HPDE6-E6E7 (cell line): ENCODE data around the gene TP53I11.

ENCODE experiments used
- DNase-seq: peaks from one replicate; pipeline ENCODE4 v3.0.0; 2011; ENCODE audit warnings: missing footprints; ENCODE audit errors: extremely low spot score

Gene TP53I11

GRCh38 chr11:44913502-44913901 is 37.2 kb downstream of the TP53I11 start:
- no peak for DNase-seq

DNA sequence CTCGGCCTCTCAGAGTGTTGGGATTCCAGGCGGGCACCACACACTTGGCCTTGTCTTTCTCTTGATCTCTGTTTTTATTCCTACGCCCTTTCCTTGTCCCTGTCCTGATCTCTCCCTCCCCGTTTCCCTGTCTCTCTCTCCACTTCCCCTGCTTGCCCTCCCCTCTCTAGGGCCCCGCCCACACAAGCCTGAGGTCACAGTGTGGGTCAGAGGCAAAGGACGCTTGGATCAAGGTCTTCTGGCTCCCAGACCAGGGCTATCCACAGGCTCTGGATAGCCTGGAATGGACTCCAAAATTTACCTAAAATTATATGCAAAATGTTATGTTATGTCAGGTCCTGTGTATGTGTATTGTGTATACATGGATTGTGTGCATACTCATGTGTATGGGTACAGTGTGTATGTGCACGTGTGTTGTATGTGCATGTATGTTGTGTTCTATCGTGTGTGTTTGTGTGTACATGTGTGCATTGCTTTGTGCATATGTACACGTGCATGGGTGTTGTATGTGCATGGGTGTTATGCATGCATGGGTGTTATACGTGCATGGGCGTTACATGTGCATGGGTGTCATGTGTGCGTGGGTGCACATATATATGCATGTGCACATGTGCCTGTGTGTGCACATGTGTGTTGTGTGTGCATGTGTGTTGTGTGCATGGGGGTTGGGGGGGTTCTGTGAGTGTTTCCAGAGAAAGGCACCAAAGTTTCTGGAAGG is 38.3 kb downstream of the TP53I11 start:
- no peak for DNase-seq

DNA sequence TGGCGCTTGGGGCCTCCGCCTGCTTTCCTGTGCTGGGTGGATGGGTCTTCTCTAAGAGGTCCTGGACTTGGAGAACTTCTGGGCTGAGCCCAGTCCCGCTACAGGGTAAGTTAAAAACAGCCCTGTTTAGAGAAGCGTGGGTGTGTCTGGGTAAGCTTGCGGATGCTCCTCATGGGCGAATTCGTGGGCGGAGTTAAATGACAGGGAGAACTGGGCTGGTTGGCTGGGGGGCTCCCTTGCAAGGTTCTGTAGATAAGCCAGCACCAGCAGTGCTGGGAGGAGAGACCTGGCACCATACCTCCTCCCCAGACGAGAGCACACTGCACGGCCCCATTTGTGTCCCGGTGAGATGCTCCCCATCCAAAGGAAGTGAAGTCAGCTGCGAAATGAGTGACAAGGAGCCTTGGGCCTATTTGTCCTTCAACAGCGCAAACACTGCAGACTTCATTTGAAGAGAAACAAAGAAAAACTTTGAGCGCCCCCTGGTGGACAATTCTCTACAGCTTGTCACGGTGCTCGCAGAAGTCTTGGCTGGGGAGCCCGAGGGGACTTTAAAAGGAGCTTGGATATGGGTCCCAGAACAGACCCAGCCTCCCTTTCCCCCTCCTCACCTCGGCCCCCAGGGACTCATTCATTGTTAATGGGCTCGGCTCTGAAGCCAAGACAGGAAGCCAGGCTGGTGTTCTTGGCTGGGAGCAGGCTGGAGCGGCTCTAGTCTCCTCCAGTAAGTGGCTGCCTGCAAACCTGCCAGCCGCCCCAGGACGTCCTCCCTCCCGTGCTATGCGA is 39.5 kb downstream of the TP53I11 start:
- DNase-seq, result peak; percentile 68

DNA sequence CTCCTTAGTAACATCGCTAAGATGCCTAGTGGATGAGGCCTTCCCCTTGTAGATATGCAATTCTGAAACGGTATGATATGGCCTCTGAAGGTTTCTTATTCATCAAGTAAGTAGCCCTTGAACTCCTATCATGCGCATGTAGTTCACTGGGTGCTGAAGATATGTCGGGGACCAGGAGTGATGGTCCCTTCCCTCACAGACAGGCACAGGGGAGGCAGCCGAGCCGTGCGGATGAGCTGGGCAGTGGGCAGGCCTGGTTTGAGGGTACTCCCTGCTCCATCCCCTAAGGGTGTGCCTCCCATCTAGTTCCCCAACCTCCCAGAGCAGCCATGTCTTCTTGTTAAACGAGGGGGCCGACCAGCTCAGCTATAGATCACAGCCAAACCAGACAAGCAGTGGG is 40.1 kb downstream of the TP53I11 start:
- no peak for DNase-seq

DNA sequence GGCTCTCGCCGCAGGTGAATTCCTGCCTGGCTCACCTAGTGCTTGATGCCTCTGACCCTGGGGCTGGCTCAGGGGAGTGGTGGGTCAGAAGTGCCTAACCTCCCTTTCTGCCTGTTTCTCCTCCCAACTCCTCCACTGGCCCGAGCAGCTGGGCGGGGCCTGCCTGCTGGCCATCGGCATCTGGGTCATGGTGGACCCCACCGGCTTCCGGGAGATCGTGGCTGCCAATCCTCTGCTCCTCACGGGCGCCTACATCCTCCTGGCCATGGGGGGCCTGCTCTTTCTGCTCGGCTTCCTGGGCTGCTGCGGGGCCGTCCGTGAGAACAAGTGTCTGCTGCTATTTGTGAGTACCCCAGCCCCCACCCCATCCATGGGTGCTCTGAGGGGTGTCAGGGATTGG is 41.1 kb downstream of the TP53I11 start:
- no peak for DNase-seq

- DNase-seq, result no peak
Observed at GRCh38 chr11:44906649-44907048, 44.0 kb downstream of the TP53I11 start.

GRCh38 chr11:44905131-44905866 is 45.4 kb downstream of the TP53I11 start:
- DNase-seq, result no peak

GRCh38 chr11:44904261-44905020 is 46.2 kb downstream of the TP53I11 start:
- DNase-seq, result no peak

DNA sequence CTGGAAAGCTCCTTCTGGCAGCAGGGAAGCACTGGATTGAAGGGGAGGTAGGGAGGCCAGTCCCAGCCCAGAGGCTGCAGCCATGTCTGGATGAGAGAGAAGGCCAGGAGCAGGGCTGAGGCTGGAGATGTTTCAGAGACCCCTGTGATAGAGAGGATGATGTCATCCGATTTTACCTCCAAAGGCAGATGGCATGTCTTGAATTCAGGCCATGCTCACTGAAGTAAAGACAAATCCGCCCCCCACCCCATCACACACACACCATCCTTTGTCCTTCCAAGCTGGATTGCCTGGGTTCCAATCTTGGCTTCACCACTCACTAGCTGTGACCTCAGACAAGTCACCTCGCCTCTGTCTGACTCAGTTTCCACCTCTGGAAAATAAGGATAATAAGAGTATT is 47.2 kb downstream of the TP53I11 start:
- no peak for DNase-seq

DNA sequence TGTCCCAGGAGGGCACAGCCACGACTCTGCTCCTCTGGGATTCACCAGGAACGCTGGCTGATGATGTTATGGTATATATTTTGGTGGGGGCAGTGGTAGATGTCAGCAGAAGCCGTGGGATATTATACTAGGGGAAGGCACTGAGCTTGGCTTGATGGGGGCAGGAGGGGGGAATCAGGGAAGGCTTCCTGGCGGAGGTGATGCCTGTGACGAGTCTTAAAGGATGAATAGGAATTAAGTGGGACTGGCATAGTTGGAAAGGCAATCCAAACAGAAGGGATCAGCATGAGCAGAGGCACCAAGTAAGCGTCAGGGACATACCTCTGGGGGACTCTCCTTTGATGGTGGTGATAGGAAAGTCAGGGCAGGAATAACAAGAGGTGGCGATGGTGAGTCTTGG is 47.6 kb downstream of the TP53I11 start:
- DNase-seq, result no peak

GRCh38 chr11:44901786-44902185 is 48.9 kb downstream of the TP53I11 start:
- no peak for DNase-seq

- no peak for DNase-seq
Observed at GRCh38 chr11:44901120-44901633, 49.5 kb downstream of the TP53I11 start.

- no peak for DNase-seq
Observed at GRCh38 chr11:44899959-44900358, 50.7 kb downstream of the TP53I11 start.

- DNase-seq, result peak; percentile 33
Observed at GRCh38 chr11:44893846-44894617, 56.7 kb downstream of the TP53I11 start.

- DNase-seq, result no peak
Observed at GRCh38 chr11:44893308-44893822, 57.3 kb downstream of the TP53I11 start.

DNA sequence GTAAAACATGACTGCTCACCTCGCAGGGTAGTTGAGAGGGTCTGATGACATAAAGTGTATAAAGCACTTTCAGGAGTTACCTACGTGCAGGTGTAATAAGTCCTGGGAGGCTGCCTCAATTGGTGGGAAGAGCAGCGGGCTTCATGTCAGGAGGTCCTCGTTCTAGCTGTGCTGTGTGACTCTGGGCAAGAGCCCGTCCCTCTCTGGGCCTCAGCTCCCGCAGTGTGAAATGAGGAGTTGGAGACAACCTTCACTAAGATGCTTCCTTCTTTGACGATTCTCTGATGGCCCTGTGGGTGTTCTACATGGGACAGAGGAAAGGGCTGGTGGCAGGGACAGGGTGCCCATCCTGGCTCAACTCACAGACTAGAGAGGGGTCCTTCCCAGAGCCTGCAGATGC is 57.8 kb downstream of the TP53I11 start:
- DNase-seq, result no peak

- no peak for DNase-seq
Observed at GRCh38 chr11:44889266-44889665, 61.4 kb downstream of the TP53I11 start.

DNA sequence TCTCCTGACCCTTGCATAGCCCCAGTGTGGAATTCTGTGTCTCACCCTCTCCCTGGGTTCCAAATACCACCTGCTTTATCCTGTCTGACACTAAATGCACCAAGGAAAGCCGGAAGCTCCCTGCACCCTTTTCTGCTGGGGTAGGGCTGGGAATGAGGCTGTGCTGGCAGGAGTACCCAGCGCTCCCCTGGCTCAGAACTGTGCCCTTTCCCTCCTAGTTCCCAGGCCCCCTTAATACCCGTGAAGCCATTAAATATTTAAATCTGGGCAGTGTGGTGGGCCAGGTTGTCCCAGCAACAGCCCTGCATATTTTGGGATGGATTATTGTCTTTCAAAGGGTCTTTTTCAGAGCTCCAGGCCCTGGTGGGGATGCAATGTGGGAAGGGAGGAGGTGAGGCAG is 63.0 kb downstream of the TP53I11 start:
- DNase-seq, result no peak

GRCh38 chr11:44886790-44887140 is 63.9 kb downstream of the TP53I11 start:
- no peak for DNase-seq

DNA sequence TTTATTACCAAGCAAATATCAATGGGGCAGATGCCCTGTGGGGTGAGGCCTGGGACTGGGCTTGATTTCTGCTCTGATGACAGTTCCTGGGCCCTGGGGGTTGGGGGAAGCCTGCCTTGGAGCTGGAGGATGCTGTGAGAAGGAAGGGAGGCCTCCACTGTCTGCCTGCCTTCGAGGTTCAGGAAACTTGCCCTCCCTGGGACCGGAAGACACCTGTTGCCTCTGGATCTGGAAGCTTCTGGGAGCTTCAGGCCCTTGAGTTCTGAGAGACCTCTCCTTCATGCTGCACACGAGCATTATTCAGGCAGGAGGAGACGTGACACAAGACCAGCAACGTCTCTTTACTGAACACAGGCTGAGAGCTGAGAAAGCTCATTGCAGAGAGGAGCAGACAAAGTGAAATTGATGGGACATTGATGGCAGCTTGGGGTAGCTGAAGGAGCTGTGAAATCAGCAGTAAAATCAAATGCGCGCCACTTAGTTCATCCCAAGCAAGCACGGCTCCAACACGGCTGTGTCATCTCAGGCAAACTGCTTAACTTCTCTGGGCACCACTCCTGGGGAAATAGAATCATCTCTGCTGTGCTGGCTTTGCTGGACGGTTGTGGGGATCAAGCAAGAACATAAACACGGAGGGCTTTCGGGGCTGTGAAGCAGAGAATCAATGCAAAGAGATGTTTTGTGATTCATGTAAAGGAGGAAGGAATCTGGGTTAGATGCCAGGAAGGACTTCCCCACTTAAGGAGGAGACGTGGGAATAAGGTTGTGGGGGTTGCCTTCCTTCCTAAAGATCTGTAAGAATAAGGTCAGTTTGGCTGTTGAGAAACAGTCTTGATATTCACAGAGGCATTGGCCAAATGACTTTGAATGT is 64.5 kb downstream of the TP53I11 start:
- DNase-seq, result no peak
